IPS DF 19.7 (cell line): ENCODE data around the gene VGLL4.
"Not testable (repeated sequence)": the region's sequence is repeated elsewhere in the genome, so short reads cannot be mapped to it uniquely, and the experiment has no call there.

Experiments
- DNase-seq: peaks from one replicate; pipeline ENCODE4 v3.0.0-alpha.2; 2013; ENCODE audit warnings: low read depth, low spot score

Gene VGLL4

DNA sequence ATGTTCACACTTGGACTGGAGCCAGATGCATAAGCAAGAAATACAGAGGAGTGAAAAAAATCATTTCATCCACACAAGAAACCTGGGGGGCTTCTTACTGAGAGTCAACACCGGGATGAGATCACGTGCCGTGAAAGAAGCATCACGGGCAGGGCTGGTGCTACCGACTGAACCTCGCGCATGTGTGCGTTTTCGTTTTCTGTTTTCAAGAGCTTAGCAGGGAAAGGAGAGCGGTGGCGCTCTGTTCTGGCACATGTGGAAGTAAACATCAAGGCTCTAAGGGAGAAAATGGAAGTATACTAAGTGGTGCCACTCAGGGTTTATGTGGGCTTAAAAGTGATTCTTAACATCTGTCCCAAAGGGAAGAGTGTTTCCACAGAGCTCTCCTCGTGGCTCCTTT lies 55.9 kb downstream of the VGLL4 start:
- DNase-seq, result no peak

DNA sequence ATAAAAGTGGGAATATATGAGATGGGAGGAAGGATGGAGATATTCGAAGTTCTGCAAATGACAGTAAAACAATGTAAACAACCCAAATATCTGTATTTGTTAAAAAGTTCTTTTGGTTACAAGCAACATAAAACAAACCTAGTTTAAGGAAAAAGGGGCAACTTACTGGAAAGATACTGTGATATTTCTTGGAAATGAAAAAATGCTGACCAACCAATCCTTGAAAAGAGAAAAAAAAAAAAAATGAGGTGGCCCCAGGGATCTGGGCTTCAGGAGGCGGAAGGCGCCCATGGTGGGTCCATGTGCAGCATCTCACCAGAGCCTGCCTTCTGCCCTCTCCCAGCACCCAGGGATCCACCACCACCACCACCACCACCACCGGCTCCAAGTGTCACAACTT lies 59.1 kb downstream of the VGLL4 start:
- DNase-seq, result no peak

DNA sequence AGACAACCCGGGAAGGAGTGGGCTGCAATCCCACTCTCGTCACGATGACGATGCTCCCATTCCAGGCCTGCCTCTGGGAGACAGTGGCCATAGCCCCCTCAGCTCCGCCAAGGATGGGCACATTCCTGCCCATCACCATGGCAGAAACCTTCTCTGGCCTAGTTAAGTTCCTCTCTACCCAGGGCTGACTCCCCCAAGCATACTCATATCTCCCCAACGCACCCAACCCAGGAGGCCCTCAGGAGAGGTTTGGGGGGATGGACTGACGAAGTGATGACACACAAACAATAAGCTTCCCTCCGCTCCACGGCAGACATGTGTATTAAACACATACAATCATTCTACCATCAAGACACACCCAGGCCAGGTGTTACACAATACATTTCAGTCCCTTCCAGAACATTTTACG lies 60.1 kb downstream of the VGLL4 start:
- no peak for DNase-seq

DNA sequence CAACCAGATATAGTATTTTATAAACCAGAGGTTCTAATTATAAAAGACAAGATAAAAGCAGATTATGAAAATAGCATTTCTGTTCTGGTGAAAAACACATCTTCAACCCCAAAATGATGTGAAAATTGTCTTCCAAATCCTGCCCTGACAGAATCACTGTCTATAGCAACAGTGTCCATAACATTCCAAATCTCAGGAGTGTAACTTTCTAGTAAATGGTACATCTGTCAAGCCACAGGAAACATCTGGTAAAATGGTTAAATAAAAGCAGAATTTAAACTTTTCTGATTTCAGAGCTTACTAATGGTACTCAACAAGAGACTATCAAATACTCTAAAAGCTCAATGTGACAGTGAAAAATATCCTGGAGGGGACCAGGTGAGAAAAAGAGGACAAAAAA lies 60.5 kb downstream of the VGLL4 start:
- DNase-seq, result no peak

DNA sequence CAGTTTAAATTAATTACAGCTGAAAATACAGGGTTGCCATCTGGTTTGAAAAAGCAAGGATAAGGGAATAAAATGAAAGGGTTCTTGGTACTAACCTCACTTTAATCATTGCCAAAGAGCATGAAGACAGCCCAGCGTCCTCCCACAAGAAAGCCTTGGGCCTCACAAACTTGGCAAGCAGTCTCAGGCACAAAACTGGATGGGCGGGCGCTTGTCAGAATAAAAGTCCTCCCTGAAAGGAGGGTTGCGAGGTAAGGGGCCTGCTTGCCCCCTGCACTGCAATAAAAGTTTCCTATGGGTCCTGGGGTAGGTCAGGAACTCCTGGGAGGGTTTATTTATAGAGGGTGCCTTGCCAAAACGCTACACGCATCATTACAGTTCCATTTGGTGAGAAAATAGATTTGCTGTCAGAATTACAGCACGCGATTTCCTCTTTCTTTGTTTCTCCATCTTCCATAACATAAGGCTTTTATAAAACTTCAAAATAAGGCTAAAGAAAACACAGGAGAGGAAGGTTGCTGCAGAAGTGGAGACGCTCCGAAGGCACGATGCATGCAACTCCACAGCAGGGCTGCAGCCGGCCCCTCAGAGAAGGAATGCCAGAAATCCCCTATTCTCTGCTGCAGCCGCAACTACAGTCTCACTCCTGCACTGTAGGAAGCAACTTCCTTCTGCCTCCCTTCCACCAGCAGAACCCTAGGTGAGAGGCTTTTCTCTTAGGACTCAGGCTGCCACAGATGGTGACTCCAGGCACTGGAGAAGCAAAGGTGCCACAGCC lies 61.3 kb downstream of the VGLL4 start:
- DNase-seq, result no peak

DNA sequence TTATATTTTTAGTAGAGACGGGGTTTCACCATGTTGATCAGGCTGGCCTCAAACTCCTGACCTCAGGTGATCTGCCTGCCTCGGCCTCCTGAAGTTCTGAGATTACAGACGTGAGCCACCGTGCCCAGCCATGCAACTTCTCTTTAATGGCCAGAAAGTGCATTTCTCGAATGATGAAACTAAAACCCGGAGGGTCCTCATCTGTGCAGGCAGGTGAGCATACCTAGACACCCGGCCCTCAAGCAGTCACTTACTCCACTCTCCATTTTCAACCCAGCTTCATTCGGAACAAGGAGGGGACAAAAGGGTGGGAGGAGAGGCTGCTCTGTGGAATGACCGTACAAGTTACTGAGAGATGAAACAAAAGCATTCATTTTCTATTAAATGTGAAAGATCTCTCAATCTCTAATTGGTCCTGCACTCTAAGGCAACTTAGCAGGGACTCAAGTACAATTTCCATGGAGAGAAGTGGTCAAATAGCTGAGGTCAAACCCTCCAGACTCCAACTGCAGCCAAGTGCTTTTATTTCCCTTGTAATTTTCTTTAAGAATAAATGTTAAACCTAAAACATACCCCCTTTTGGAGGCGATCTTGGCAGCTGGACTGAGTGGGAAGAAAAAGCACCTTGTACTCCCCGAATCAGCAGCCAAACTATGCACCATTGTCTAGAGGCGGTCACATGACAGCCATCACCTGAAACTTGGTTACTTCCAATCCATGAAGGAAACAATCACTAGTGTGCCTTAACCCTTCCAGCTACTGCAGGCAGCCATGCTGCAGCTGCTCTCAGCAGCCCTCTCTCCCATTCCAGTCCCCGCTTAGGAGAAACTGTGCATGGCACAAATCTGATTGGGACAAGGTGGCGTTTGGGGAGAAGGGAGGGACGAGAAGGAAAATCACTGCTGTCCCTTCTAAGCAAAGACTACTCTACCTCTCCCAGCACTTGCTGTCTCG lies 62.2 kb downstream of the VGLL4 start:
- DNase-seq, result no peak

DNA sequence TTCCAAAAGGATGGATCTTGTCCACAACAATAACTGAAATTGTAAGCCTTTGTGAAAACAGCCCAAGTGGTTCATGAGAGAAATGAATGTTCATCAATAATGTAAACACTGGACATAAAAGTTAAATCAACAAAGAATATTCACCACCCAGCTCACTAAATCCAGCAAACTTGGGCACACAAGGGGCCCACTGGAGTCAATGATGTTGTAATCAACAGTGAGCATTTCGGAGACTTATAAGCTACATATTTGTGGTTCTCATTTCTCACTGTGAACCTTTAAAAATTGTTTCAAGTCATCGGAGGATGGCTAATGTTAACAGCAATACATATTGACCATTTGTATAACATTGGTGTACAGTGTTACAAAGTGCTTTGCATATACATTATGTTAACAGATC lies 63.1 kb downstream of the VGLL4 start:
- no peak for DNase-seq

DNA sequence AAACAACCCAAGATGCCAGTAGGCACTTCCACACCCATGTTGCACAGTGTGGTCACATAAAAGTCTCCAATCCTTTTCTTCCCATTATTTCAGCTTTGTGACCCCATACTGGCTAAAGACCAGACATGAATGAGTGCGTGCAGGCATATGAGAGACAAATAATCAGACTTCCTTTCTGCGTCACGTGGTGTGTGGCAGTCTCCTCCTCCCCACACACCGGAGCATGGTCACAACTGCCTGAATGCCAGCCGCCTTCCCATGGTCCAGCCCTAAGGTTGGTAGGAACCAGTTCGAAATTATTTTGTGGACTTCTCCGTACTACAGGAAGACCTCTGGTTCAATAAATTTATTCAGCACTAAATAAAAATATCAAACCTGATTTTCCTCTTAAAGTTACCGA lies 65.5 kb downstream of the VGLL4 start:
- DNase-seq, result no peak

DNA sequence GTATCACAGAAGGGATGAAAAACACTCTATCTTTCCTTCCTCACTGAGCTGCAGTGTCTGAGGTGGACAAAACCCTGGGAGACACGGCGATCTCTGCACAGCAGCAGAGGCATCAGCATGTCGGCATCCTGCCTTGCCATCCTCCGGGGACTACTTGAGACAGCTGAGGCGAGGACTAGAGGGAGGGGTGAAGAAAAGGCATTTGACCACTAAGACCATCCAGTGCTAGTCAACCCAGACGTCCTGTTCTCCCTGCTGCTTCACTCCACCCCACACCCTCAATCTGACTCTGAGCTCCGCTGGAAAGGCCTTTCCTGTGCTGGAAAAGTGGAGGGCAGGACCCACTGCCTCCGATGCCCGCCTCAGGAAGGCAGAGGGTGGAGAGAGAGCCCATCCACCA lies 67.3 kb downstream of the VGLL4 start:
- DNase-seq, result no peak

DNA sequence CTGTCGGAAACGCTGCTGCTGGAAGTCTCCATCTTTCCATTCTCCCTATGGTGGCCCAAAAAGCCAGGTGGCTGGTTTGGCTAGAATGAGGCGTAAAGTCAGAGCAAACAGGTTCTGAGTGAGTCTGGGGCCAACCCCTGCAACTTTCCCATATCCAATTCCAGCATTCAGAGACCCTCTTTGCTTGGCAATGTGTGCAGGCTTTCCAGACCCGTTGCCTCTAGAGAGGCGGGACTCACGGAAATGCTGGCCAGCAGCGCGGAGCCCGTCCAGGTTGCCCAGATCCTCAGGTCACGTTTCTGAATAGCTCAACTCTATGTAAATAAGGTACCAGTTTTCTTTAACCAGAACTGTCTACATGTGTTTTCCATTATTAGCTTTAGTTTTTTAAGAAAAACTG lies 68.0 kb downstream of the VGLL4 start:
- no peak for DNase-seq

DNA sequence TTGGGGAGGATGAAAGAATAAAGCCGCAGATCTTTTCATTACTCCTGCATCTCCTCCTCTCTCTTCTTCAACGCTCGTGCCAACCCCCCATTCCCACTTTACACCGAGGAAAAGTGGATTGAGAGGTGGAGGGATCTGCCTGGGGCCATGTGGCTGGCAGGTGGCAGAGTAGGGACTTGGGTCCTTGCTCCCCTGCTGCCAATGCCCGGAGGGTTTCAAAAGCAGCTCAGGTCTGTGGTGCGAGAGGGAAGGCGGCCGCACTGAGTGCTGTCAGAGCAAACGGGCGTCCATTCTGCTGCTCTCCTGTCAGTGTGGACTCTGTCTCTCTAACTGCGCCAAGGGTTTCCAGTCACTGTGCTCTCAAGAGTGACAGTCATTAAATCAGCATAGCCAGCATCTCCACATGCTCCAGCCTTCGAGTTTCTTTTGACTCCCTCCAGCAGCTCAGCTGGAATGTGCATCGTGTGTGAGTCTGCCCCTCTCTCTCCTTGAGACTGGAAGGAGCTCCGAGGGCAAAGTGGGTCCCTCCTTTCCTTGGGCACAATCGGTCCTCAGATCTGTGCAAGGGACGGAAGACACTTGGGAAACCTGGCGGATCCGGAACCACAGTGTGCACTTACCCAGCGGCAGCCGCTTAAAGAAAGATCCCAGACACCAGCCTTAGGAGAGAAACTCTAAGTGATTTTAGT lies 68.6 kb downstream of the VGLL4 start:
- no peak for DNase-seq

DNA sequence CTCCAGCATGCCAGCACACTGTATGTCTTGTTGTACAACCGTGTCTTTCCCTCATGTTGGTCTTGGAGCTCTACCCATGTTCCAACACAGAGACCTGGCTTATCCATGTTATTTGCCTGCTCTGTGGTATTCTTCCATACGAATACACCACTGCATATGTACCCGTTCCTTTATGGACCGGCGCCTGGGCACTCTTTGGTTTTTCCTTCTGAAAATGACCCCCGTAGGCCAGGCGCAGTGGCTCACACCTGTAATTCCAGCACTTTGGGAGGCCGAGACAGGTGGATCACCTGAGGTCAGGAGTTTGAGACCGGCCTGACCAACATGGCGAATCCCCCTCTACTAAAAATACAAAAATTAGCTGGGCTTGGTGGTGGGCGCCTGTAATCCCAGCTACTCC lies 71.1 kb downstream of the VGLL4 start:
- not testable (repeated sequence) for DNase-seq

DNA sequence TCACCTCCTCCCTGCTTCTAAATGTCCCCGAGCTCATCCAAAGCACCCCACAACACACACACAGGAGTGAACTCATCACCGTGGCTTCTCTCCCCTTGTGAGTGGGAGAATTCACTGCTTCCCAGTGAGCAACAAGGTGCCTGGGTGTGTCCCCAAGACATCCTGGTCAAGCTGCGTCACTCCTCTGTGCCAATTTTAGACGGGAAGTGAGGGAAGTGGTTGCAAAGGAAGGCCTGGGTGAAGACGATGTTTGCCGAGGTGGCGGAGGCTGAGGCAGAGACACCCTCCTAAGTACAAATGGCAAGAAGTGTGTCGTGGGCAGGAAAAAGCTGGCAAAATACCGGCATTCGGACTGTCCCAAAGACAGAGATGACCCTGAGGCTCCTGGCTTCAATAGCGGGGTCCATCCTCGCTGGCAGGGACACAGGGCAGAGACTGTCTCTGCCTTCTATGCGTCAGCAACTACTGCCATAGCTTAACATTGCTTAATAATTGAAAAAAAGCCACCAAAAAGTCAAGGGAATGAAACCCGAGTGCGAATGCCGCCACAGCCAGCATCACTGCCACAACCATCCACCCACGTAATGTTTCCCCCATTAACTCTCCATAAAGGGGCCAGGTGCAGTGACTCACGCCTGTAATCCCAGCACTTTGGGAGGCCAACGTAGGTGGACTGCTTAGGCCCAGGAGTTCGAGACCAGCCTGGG lies 72.8 kb downstream of the VGLL4 start:
- no peak for DNase-seq

DNA sequence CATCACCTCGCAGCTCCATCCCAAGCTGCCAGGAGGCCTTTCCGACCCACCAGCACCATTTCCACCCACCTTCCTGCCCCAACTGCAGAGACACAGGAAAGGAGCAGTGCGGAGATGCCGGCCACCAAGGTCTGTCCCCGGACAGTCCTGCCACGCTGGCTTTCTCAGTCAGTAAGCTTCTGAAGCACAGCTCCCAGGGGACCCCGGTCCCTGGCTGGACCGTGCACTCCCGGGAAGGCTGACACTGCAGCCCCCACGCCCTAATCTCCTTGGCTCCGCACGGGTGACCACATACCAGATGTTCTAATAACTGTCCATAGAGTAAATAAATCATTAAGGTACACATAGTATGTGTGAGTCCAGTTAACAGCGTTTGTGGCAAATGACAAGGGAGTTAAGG lies 73.5 kb downstream of the VGLL4 start:
- no peak for DNase-seq

DNA sequence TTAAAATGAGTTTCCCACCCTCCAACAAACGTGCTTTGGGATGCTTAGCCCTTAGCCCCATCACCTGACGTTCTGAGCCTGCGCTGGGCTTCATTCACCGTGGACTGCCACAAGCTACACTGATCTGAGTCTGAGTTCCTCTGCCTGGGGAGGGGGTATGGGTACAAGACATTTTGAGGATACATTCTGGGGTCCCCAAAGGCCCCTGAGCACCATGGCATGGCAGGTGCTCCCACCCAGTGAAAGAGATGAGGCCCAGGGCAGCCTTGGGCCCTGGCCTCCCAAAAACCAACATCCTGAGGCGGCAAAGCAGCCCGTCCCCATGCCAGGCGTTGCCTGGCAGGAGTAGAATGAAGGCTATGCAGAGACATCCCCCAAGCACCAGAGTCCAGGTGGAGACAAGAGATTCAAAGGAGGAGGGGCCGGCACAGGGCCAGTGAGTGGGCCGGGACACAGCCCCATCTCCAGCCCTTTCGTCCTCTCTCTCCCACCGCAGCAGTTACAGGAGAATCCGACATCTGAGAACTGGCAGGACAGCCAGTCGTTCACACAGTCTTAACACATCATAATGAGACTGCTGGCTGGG lies 74.5 kb downstream of the VGLL4 start:
- DNase-seq, result no peak

DNA sequence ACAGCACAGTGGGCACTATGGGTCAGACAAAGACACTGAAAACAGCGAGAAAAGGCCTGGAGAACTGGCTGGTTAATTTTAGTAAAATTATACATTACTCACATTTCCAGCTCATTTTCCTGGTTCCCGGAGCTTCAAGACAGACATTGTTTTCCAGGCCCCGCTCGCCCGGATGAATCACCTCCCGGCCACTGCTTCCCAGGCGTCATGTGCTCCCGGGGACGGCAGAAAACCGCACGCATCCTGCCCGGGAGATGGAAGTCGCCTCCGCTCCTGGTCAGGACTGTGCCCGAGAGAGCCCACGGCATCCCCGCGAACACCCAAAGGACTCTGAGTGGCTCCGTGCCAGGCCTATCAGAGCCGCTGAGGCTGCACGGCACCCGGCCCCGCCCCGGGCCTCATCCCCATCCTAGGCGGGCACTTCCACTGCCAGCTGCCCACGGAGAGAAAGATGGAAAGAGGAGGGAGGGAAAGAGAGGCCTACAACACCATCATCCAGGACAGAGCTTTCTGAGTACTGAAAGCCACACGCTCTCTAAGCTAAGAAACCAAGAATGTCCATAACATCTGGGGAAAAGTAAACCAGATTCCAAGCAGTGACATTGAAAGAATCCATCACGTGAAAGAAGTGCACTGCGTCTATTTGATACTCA lies 75.1 kb downstream of the VGLL4 start:
- DNase-seq, result no peak

DNA sequence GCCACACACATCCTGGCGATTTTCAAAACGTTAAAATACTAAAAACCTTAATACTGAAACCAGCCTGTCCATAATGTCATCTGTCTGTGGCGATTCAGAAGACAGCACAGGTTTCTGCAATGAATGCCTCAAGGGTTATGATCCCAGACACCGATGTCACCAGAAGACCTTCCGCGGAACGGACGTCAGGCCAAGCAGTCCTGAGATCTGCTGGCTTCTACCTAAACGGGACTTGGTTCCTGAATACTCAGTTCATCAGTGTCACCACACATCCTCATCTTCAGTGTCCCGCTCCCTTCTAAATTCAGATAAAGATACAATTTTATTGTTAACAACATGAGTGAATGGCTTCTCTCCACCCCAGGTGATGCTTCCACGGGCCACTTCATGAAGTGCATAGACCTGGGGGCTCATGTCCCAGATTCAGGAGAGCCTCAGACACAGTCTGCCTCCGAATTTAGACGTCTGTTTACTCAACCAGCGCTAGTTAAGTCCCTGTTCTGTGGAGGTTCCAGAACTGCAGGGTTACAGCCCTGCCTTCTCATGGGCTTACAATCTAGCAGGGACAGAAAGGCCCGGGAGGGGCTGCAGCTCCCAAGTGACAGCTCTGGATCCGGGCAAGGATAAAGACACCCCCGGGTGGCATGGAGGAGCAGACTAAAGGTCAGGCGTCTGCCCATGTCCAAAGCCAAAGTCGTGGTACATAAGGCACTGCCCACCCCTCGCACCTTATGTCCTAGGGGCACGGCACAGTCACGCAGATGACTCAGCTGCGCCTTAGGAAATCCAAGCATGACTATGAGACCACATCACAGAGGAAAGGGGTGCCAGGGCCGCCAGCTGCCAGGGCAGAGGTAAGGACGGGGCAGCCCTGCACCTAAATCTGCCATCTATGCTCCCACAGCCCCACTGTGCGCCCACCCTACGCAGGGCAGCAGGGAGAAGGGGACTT lies 75.9 kb downstream of the VGLL4 start:
- DNase-seq, result no peak

DNA sequence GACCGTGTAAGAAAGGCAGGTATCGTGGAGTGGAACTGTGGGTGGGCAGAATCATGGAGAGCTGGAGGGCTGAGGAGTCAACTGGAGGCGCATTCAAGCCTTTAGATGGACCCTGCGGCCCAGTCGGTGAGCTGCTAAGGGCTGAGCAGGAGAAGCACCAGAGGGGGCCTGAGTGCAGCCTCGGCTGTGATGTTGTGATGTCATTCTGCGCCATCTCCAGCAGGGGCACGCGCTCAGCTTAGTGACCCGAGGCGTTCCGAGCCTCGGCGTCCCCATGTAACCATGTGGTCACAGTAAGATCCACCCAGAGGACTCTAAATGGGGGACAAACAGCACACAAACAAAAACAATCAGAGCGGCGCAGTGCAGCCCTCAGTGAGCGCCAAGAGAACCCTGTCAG lies 76.8 kb downstream of the VGLL4 start:
- DNase-seq, result no peak

DNA sequence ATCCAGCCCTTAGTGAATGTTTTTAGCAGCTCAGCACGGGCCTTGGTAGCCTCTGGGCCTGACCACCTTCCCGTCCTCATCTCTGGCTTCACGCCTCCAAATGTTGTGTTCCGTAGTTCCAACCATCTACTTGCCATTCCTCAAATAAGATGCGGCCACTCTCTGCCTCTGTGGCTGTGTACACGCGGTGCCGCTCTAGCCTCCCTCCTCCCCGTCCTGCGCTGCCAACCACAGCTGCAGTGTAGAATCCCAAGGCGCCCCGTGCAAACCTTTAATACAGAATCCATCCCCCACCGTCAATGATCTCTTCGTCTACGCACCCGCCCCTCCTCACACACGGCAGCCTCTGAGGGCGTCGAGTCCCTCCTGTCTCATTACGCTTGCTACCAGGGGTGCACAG lies 77.2 kb downstream of the VGLL4 start:
- DNase-seq, result no peak

DNA sequence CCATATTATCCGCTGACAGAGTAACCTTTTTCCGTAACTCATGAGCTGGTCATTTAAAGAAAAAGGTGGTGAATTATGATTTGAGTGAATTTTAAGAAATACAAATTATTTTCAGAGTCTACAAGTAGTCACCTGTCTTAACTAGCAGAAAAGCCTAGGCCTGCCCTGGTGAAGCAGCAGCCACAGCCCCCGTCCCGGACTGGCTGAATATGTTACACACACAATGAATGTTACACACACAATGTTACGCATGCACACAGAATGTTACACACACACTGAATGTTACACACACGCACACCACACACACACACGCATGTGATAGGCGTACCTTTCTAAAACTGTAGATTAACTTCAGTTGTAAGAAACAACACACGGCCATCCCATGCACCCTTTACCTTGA lies 77.8 kb downstream of the VGLL4 start:
- no peak for DNase-seq
